ENCODE data around the gene EHD4.

EHD4 gene

GRCh38 chr15:41891226-41891625 lies 81.1 kb downstream of the EHD4 start:
- no peak overlapping the region for H3K4me2 ChIP-seq (ENCODE audit: low read length)
- no peak overlapping the region for H2BK5ac ChIP-seq (ENCODE audit: low read length)
- no peak overlapping the region for H2BK15ac ChIP-seq (replicated peaks; ENCODE audit: low read depth)
- H3K18ac ChIP-seq (ENCODE audit: low read length): no peak overlapping the region
- H2BK120ac ChIP-seq (ENCODE audit: low read depth, low read length): no peak overlapping the region
- no peak overlapping the region for H3K4me3 ChIP-seq (ENCODE audit: low read length)
- no CpG with 5 or more reads among the region's 6 CpGs for WGBS (ENCODE audit: extremely low coverage, insufficient coverage, low lambda C conversion rate)
- H3K23ac ChIP-seq (ENCODE audit: low read length): no peak overlapping the region
- H3K4me1 ChIP-seq (ENCODE audit: control insufficient read depth, low read depth, low read length): no peaks in the 10 kb centered on the region
- no peak overlapping the region for H3K27ac ChIP-seq (ENCODE audit: low read depth, low read length)
- DNase-seq: no peak
- no peak overlapping the region for H2AK5ac ChIP-seq (ENCODE audit: low read length)
- H3K79me1 ChIP-seq (ENCODE audit: low read length): no peaks in the 10 kb centered on the region
- H3K79me2 ChIP-seq (ENCODE audit: control insufficient read depth, insufficient read depth, low read length): no peaks in the 10 kb centered on the region
- no peaks in the 10 kb centered on the region for H3K36me3 ChIP-seq (ENCODE audit: control insufficient read depth, insufficient read depth, low read length)
- no peak overlapping the region for H4K8ac ChIP-seq (ENCODE audit: low read depth, low read length)
- H4K5ac ChIP-seq (ENCODE audit: low read length): no peak overlapping the region
- no peaks in the 10 kb centered on the region for H3K27me3 ChIP-seq (ENCODE audit: insufficient read depth, low read length, poor library complexity)
- no peak overlapping the region for H3K4ac ChIP-seq (ENCODE audit: low read depth, low read length)
- no peak overlapping the region for H3K9ac ChIP-seq (ENCODE audit: low read length)
- no peak overlapping the region for H3K56ac ChIP-seq (ENCODE audit: low read length)

- Histone ChIP-seq H3K4ac (ENCODE audit: low read depth, low read length) (no peak overlapping the region), H3K79me2 (ENCODE audit: control insufficient read depth, insufficient read depth, low read length) (no peaks in the 10 kb centered on the region), H3K9ac (ENCODE audit: low read length) (no peak overlapping the region), H3K4me1 (ENCODE audit: control insufficient read depth, low read depth, low read length) (no peaks in the 10 kb centered on the region), H3K27ac (ENCODE audit: low read depth, low read length) (no peak overlapping the region), H3K36me3 (ENCODE audit: control insufficient read depth, insufficient read depth, low read length) (no peaks in the 10 kb centered on the region), H3K4me3 (ENCODE audit: low read length) (no peak overlapping the region), H2BK15ac (replicated peaks; ENCODE audit: low read depth) (no peak overlapping the region), H2BK5ac (ENCODE audit: low read length) (no peak overlapping the region), H2AK5ac (ENCODE audit: low read length) (no peak overlapping the region), H4K5ac (ENCODE audit: low read length) (no peak overlapping the region), H3K79me1 (ENCODE audit: low read length) (no peaks in the 10 kb centered on the region), H3K18ac (ENCODE audit: low read length) (no peak overlapping the region), H2BK120ac (ENCODE audit: low read depth, low read length) (no peak overlapping the region), H4K8ac (ENCODE audit: low read depth, low read length) (no peak overlapping the region), H3K4me2 (ENCODE audit: low read length) (no peak overlapping the region), H3K56ac (ENCODE audit: low read length) (no peak overlapping the region), H3K27me3 (ENCODE audit: insufficient read depth, low read length, poor library complexity) (no peaks in the 10 kb centered on the region), H3K23ac (ENCODE audit: low read length) (no peak overlapping the region)
- no peak for DNase-seq
- no CpG with 5 or more reads among the region's 6 CpGs for WGBS (ENCODE audit: extremely low coverage, insufficient coverage, low lambda C conversion rate)
These were observed 82.2 kb downstream of the EHD4 start for GRCh38 chr15:41890050-41890690.

- H2BK5ac ChIP-seq (ENCODE audit: low read length): no peak overlapping the region
- H3K4me3 ChIP-seq (ENCODE audit: low read length): no peak overlapping the region
- no peaks in the 10 kb centered on the region for H3K4me1 ChIP-seq (ENCODE audit: control insufficient read depth, low read depth, low read length)
- H2BK120ac ChIP-seq (ENCODE audit: low read depth, low read length): no peak overlapping the region
- no peaks in the 10 kb centered on the region for H3K27me3 ChIP-seq (ENCODE audit: insufficient read depth, low read length, poor library complexity)
- no peak overlapping the region for H4K8ac ChIP-seq (ENCODE audit: low read depth, low read length)
- H3K9ac ChIP-seq (ENCODE audit: low read length): no peak overlapping the region
- DNase-seq: no peak
- no peak overlapping the region for H3K4ac ChIP-seq (ENCODE audit: low read depth, low read length)
- H3K23ac ChIP-seq (ENCODE audit: low read length): no peak overlapping the region
- no peaks in the 10 kb centered on the region for H3K36me3 ChIP-seq (ENCODE audit: control insufficient read depth, insufficient read depth, low read length)
- no peak overlapping the region for H3K18ac ChIP-seq (ENCODE audit: low read length)
- no peak overlapping the region for H3K27ac ChIP-seq (ENCODE audit: low read depth, low read length)
- WGBS (ENCODE audit: extremely low coverage, insufficient coverage, low lambda C conversion rate): no CpG with 5 or more reads among the region's 7 CpGs
- H4K5ac ChIP-seq (ENCODE audit: low read length): no peak overlapping the region
- H3K79me2 ChIP-seq (ENCODE audit: control insufficient read depth, insufficient read depth, low read length): no peaks in the 10 kb centered on the region
- H3K56ac ChIP-seq (ENCODE audit: low read length): no peak overlapping the region
- no peak overlapping the region for H2BK15ac ChIP-seq (replicated peaks; ENCODE audit: low read depth)
- no peak overlapping the region for H2AK5ac ChIP-seq (ENCODE audit: low read length)
- H3K79me1 ChIP-seq (ENCODE audit: low read length): no peaks in the 10 kb centered on the region
- H3K4me2 ChIP-seq (ENCODE audit: low read length): no peak overlapping the region
These were observed 83.6 kb downstream of the EHD4 start for GRCh38 chr15:41888662-41889253.

- Histone ChIP-seq H3K27me3 (ENCODE audit: insufficient read depth, low read length, poor library complexity) (no peaks in the 10 kb centered on the region), H2AK5ac (ENCODE audit: low read length) (no peak overlapping the region), H3K36me3 (ENCODE audit: control insufficient read depth, insufficient read depth, low read length) (no peaks in the 10 kb centered on the region), H3K56ac (ENCODE audit: low read length) (no peak overlapping the region), H4K5ac (ENCODE audit: low read length) (no peak overlapping the region), H3K79me1 (ENCODE audit: low read length) (no peaks in the 10 kb centered on the region), H3K18ac (ENCODE audit: low read length) (no peak overlapping the region), H4K8ac (ENCODE audit: low read depth, low read length) (no peak overlapping the region), H3K9ac (ENCODE audit: low read length) (no peak overlapping the region), H3K4me3 (ENCODE audit: low read length) (no peak overlapping the region), H2BK120ac (ENCODE audit: low read depth, low read length) (no peak overlapping the region), H3K23ac (ENCODE audit: low read length) (no peak overlapping the region), H3K79me2 (ENCODE audit: control insufficient read depth, insufficient read depth, low read length) (no peaks in the 10 kb centered on the region), H2BK5ac (ENCODE audit: low read length) (no peak overlapping the region), H3K27ac (ENCODE audit: low read depth, low read length) (no peak overlapping the region), H3K4me2 (ENCODE audit: low read length) (no peak overlapping the region), H3K4me1 (ENCODE audit: control insufficient read depth, low read depth, low read length) (no peaks in the 10 kb centered on the region), H3K4ac (ENCODE audit: low read depth, low read length) (no peak overlapping the region), H2BK15ac (replicated peaks; ENCODE audit: low read depth) (no peak overlapping the region)
- DNase-seq: no peak
- WGBS (ENCODE audit: extremely low coverage, insufficient coverage, low lambda C conversion rate): no CpG with 5 or more reads among the region's 9 CpGs
These were observed 84.5 kb downstream of the EHD4 start for GRCh38 chr15:41887893-41888292.

- no peak overlapping the region for H2BK5ac ChIP-seq (ENCODE audit: low read length)
These were observed 85.2 kb downstream of the EHD4 start for GRCh38 chr15:41887161-41887560.

GRCh38 chr15:41886741-41887140 lies 85.6 kb downstream of the EHD4 start:
- Histone ChIP-seq H3K79me1 (ENCODE audit: low read length) (no peaks in the 10 kb centered on the region), H3K4me2 (ENCODE audit: low read length) (no peak overlapping the region), H3K4ac (ENCODE audit: low read depth, low read length) (no peak overlapping the region), H3K27ac (ENCODE audit: low read depth, low read length) (no peak overlapping the region), H2BK15ac (replicated peaks; ENCODE audit: low read depth) (no peak overlapping the region), H3K27me3 (ENCODE audit: insufficient read depth, low read length, poor library complexity) (peaks cover 4% of the 10 kb centered on the region), H2AK5ac (ENCODE audit: low read length) (no peak overlapping the region), H3K36me3 (ENCODE audit: control insufficient read depth, insufficient read depth, low read length) (no peaks in the 10 kb centered on the region), H4K5ac (ENCODE audit: low read length) (no peak overlapping the region), H3K9ac (ENCODE audit: low read length) (no peak overlapping the region), H3K79me2 (ENCODE audit: control insufficient read depth, insufficient read depth, low read length) (no peaks in the 10 kb centered on the region), H3K4me3 (ENCODE audit: low read length) (no peak overlapping the region), H3K18ac (ENCODE audit: low read length) (no peak overlapping the region), H3K56ac (ENCODE audit: low read length) (no peak overlapping the region), H2BK120ac (ENCODE audit: low read depth, low read length) (no peak overlapping the region), H2BK5ac (ENCODE audit: low read length) (no peak overlapping the region), H4K8ac (ENCODE audit: low read depth, low read length) (no peak overlapping the region), H3K4me1 (ENCODE audit: control insufficient read depth, low read depth, low read length) (no peaks in the 10 kb centered on the region), H3K23ac (ENCODE audit: low read length) (no peak overlapping the region)
- no CpG with 5 or more reads among the region's 7 CpGs for WGBS (ENCODE audit: extremely low coverage, insufficient coverage, low lambda C conversion rate)
- DNase-seq: no peak

More at GRCh38 chr15:41887161-41887560, 85.2 kb downstream of the EHD4 start:
- H3K9ac ChIP-seq (ENCODE audit: low read length): no peak overlapping the region
- no peak overlapping the region for H3K4me3 ChIP-seq (ENCODE audit: low read length)
- H3K79me2 ChIP-seq (ENCODE audit: control insufficient read depth, insufficient read depth, low read length): no peaks in the 10 kb centered on the region
- H3K4me2 ChIP-seq (ENCODE audit: low read length): no peak overlapping the region
- H4K8ac ChIP-seq (ENCODE audit: low read depth, low read length): no peak overlapping the region
- H3K27ac ChIP-seq (ENCODE audit: low read depth, low read length): no peak overlapping the region
- no peaks in the 10 kb centered on the region for H3K4me1 ChIP-seq (ENCODE audit: control insufficient read depth, low read depth, low read length)
- no peak overlapping the region for H2BK120ac ChIP-seq (ENCODE audit: low read depth, low read length)
- no peak overlapping the region for H3K18ac ChIP-seq (ENCODE audit: low read length)
- no peak overlapping the region for H3K56ac ChIP-seq (ENCODE audit: low read length)
- no peak overlapping the region for H2AK5ac ChIP-seq (ENCODE audit: low read length)
- H3K36me3 ChIP-seq (ENCODE audit: control insufficient read depth, insufficient read depth, low read length): no peaks in the 10 kb centered on the region
- H3K27me3 ChIP-seq (ENCODE audit: insufficient read depth, low read length, poor library complexity): peaks cover 4% of the 10 kb centered on the region
- no CpG with 5 or more reads among the region's 10 CpGs for WGBS (ENCODE audit: extremely low coverage, insufficient coverage, low lambda C conversion rate)
- H2BK15ac ChIP-seq (replicated peaks; ENCODE audit: low read depth): no peak overlapping the region
- H3K4ac ChIP-seq (ENCODE audit: low read depth, low read length): no peak overlapping the region
- no peak overlapping the region for H4K5ac ChIP-seq (ENCODE audit: low read length)
- DNase-seq: no peak
- H3K79me1 ChIP-seq (ENCODE audit: low read length): no peaks in the 10 kb centered on the region
- H3K23ac ChIP-seq (ENCODE audit: low read length): no peak overlapping the region

Data from mesendoderm (in vitro differentiated cells).